Activated CD8-positive, alpha-beta memory T cell treated with anti-CD3 and anti-CD28 coated beads, Interleukin-2, amount 50 U/mL, for 1 hour (primary cell): Measurements from ENCODE around the gene SPTAN1.
"Not testable (repeated sequence)": the region's sequence is repeated elsewhere in the genome, so short reads cannot be mapped to it uniquely, and the experiment has no call there.

Experiments used
- DNase-seq: peaks from one replicate; pipeline ENCODE4 v3.0.0-alpha.2; 2020; ENCODE audit errors: extremely low read depth

The SPTAN1 gene

GRCh38 chr9:128657344-128657704 is 104.9 kb downstream of the SPTAN1 start:
- no peak for DNase-seq

GRCh38 chr9:128657796-128658195 is 105.4 kb downstream of the SPTAN1 start:
- no peak for DNase-seq

- not testable (repeated sequence) for DNase-seq
Measured at GRCh38 chr9:128666481-128666941, 114.1 kb downstream of the SPTAN1 start.

GRCh38 chr9:128669786-128670185 is 117.4 kb downstream of the SPTAN1 start:
- DNase-seq: no peak

GRCh38 chr9:128675382-128675781 is 123.0 kb downstream of the SPTAN1 start:
- no peak for DNase-seq

GRCh38 chr9:128677794-128678193 is 125.4 kb downstream of the SPTAN1 start:
- DNase-seq: no peak
